ENCODE data around the gene GSE1.

GSE1 gene

GRCh38 chr16:85612801-85613603 is at the start of gene GSE1:
Gene GSE1 (plus strand): TSS chr16:85613322. CDS start chr16:85613392, 70 bp downstream.
- in situ Hi-C loops (cut with HindIII; ENCODE audit: low pct_ligation_motif_present, low pct_unique_long_range_greater_than_20kb, low sequenced_read_pairs): no loop called here
- DNase-seq: peak; percentile 97

GRCh38 chr16:85563515-85564276 is 49.4 kb upstream of the GSE1 start:
- peak; percentile 90 for DNase-seq
- in situ Hi-C loops (cut with HindIII; ENCODE audit: low pct_ligation_motif_present, low pct_unique_long_range_greater_than_20kb, low sequenced_read_pairs): no loop called here

GRCh38 chr16:85564277-85565051 is 48.7 kb upstream of the GSE1 start:
- DNase-seq: peak; percentile 16

GRCh38 chr16:85565340-85565739 is 47.8 kb upstream of the GSE1 start:
- in situ Hi-C loops (cut with HindIII; ENCODE audit: low pct_ligation_motif_present, low pct_unique_long_range_greater_than_20kb, low sequenced_read_pairs): no loop called here
- DNase-seq: no peak

More at GRCh38 chr16:85564277-85565051, 48.7 kb upstream of the GSE1 start:
- in situ Hi-C loops (cut with HindIII; ENCODE audit: low pct_ligation_motif_present, low pct_unique_long_range_greater_than_20kb, low sequenced_read_pairs): no loop called here

- no peak for DNase-seq
- in situ Hi-C loops (cut with HindIII; ENCODE audit: low pct_ligation_motif_present, low pct_unique_long_range_greater_than_20kb, low sequenced_read_pairs): no loop called here
These were observed 47.2 kb upstream of the GSE1 start for GRCh38 chr16:85565801-85566526.

GRCh38 chr16:85566561-85567100 is 46.5 kb upstream of the GSE1 start:
- no peak for DNase-seq
- in situ Hi-C loops (cut with HindIII; ENCODE audit: low pct_ligation_motif_present, low pct_unique_long_range_greater_than_20kb, low sequenced_read_pairs): no loop called here

GRCh38 chr16:85567101-85567866 is 45.8 kb upstream of the GSE1 start:
- no peak for DNase-seq
- in situ Hi-C loops (cut with HindIII; ENCODE audit: low pct_ligation_motif_present, low pct_unique_long_range_greater_than_20kb, low sequenced_read_pairs): no loop called here

GRCh38 chr16:85567935-85568334 is 45.2 kb upstream of the GSE1 start:
- no peak for DNase-seq
- in situ Hi-C loops (cut with HindIII; ENCODE audit: low pct_ligation_motif_present, low pct_unique_long_range_greater_than_20kb, low sequenced_read_pairs): no loop called here

- no peak for DNase-seq
- in situ Hi-C loops (cut with HindIII; ENCODE audit: low pct_ligation_motif_present, low pct_unique_long_range_greater_than_20kb, low sequenced_read_pairs): no loop called here
These were observed 44.6 kb upstream of the GSE1 start for GRCh38 chr16:85568519-85568918.

GRCh38 chr16:85569039-85569614 is 44.0 kb upstream of the GSE1 start:
- in situ Hi-C loops (cut with HindIII; ENCODE audit: low pct_ligation_motif_present, low pct_unique_long_range_greater_than_20kb, low sequenced_read_pairs): no loop called here
- no peak for DNase-seq

GRCh38 chr16:85569615-85570212 is 43.4 kb upstream of the GSE1 start:
- no peak for DNase-seq
- in situ Hi-C loops (cut with HindIII; ENCODE audit: low pct_ligation_motif_present, low pct_unique_long_range_greater_than_20kb, low sequenced_read_pairs): no loop called here

- no peak for DNase-seq
These were observed 42.8 kb upstream of the GSE1 start for GRCh38 chr16:85570213-85570734.

GRCh38 chr16:85570735-85571562 is 42.2 kb upstream of the GSE1 start:
- no peak for DNase-seq
- in situ Hi-C loops (cut with HindIII; ENCODE audit: low pct_ligation_motif_present, low pct_unique_long_range_greater_than_20kb, low sequenced_read_pairs): no loop called here

More at GRCh38 chr16:85570213-85570734, 42.8 kb upstream of the GSE1 start:
- in situ Hi-C loops (cut with HindIII; ENCODE audit: low pct_ligation_motif_present, low pct_unique_long_range_greater_than_20kb, low sequenced_read_pairs): no loop called here

GRCh38 chr16:85571563-85571812 is 41.6 kb upstream of the GSE1 start:
- in situ Hi-C loops (cut with HindIII; ENCODE audit: low pct_ligation_motif_present, low pct_unique_long_range_greater_than_20kb, low sequenced_read_pairs): no loop called here
- no peak for DNase-seq

GRCh38 chr16:85571813-85572619 is 41.1 kb upstream of the GSE1 start:
- in situ Hi-C loops (cut with HindIII; ENCODE audit: low pct_ligation_motif_present, low pct_unique_long_range_greater_than_20kb, low sequenced_read_pairs): no loop called here
- no peak for DNase-seq

Data from ACHN (cell line).